ENCODE measurements around the gene NPAS2.

NPAS2 gene

GRCh38 chr2:100780203-100781008 lies 39.5 kb upstream of the NPAS2 start:
- DNase-seq (ENCODE audit: low read depth): no peak
- no peak overlapping the region for H3K4me3 ChIP-seq (ENCODE audit: low read length)
- TF ChIP-seq, protein P1, sequence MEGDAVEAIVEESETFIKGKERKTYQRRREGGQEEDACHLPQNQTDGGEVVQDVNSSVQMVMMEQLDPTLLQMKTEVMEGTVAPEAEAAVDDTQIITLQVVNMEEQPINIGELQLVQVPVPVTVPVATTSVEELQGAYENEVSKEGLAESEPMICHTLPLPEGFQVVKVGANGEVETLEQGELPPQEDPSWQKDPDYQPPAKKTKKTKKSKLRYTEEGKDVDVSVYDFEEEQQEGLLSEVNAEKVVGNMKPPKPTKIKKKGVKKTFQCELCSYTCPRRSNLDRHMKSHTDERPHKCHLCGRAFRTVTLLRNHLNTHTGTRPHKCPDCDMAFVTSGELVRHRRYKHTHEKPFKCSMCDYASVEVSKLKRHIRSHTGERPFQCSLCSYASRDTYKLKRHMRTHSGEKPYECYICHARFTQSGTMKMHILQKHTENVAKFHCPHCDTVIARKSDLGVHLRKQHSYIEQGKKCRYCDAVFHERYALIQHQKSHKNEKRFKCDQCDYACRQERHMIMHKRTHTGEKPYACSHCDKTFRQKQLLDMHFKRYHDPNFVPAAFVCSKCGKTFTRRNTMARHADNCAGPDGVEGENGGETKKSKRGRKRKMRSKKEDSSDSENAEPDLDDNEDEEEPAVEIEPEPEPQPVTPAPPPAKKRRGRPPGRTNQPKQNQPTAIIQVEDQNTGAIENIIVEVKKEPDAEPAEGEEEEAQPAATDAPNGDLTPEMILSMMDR (conservative IDR thresholded peaks at IDR 0.05; ENCODE audit: low read length): no peak

DNA sequence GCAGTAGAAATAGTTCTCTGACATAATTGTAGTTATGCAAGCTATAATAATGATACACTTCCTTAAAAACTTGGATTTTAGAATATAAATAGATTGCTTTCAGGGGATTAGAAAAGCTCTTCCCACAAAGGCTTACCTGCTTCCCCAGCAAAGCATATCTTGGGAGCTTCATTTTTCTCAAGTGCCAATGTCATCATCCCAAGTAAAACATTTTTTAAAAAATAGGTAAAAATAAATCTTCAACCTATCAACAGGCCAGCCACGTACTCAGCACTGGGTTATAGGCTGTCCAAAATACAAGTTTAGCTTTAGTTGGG lies 39.0 kb upstream of the NPAS2 start:
- TF ChIP-seq, protein P1 (conservative IDR thresholded peaks at IDR 0.05; ENCODE audit: low read length): no peak
- no peak for DNase-seq (ENCODE audit: low read depth)
- no peak overlapping the region for H3K4me3 ChIP-seq (ENCODE audit: low read length)

- DNase-seq (ENCODE audit: low read depth): no peak
- no peak overlapping the region for H3K4me3 ChIP-seq (ENCODE audit: low read length)
- TF ChIP-seq, protein P1 (conservative IDR thresholded peaks at IDR 0.05; ENCODE audit: low read length): no peak
Observed at GRCh38 chr2:100781523-100782379, 38.2 kb upstream of the NPAS2 start.

GRCh38 chr2:100782380-100782878 lies 37.5 kb upstream of the NPAS2 start:
- H3K4me3 ChIP-seq (ENCODE audit: low read length): no peak overlapping the region
- TF ChIP-seq, protein P1 (conservative IDR thresholded peaks at IDR 0.05; ENCODE audit: low read length): no peak
- no peak for DNase-seq (ENCODE audit: low read depth)

GRCh38 chr2:100783987-100784386 lies 36.0 kb upstream of the NPAS2 start:
- H3K4me3 ChIP-seq (ENCODE audit: low read length): no peak overlapping the region
- TF ChIP-seq, protein P1 (conservative IDR thresholded peaks at IDR 0.05; ENCODE audit: low read length): no peak
- no peak for DNase-seq (ENCODE audit: low read depth)

DNA sequence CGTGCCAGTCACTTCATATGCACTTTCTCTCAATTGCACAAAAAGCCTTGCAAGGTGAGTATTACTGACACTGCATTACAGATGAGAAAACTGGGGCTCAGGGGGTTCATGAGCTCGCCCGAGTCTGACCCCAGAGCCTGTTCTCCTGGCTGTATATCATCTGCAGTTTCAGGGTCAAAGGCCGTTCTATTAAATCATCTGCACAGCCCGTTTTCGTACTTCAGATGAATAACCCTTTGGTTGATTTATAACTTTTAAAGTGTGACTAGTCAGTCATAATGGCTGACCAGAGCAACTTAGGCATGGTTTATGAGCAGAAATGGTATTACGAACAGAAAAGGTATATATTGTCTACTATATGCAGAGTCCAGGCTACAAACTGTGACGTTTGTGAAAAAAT lies 35.3 kb upstream of the NPAS2 start:
- no peak for DNase-seq (ENCODE audit: low read depth)
- TF ChIP-seq, protein P1 (conservative IDR thresholded peaks at IDR 0.05; ENCODE audit: low read length): no peak
- no peak overlapping the region for H3K4me3 ChIP-seq (ENCODE audit: low read length)

Data from AG10803 (cell line).